Tibial nerve (tissue), 4 donors: Measurements from ENCODE around the gene DCT.

Source experiments
- EP300 ChIP-seq, 2 donors: sonication (generic); formaldehyde crosslinking; IDR thresholded peaks; one replicate each; pipeline ENCODE4 v1.6.1; 2017; ENCODE audit warnings: antibody characterized with exemption in 2 of 2, mild to moderate bottlenecking in 1 of 2
- POLR2A ChIP-seq, 2 donors: fragments of 450-650 bp; IDR thresholded peaks; one replicate each; pipeline ENCODE4 v1.6.1; 2017; ENCODE audit warnings: antibody characterized with exemption in 2 of 2, mild to moderate bottlenecking in 2 of 2, moderate library complexity in 2 of 2
- TF ChIP-seq, protein P1 (sequence below), 5 experiments: fragments of 200-600 bp in 3 of 5; fragments of 450-650 bp in 2 of 5; sonication (generic) in 3 of 5; IDR thresholded peaks; one replicate each; pipeline ENCODE4 v1.5.1; 2016 to 2019; ENCODE audit warnings: antibody characterized with exemption in 5 of 5, mild to moderate bottlenecking in 3 of 5, moderate library complexity in 2 of 5

DNA sequence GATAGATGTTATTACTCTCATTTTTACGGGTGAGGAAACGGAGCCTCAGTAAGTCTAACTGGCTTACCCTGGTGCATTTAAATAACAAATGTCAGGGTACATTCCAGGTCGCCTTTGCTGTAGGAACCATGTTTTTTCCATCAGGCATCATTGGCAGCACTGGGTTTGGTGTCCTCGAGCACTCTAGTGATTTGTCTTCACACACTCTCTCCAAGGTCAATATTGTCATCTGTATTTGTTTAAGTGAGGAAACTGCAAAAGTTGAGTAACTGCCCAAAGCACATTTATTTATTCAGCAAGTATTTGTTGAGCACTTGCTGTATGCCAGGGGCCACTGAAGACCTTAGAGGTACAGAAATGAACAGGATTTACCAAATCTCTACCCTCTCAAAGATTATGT lies 78.6 kb downstream of the DCT start:
- TF ChIP-seq POLR2A (IDR thresholded peaks at IDR 0.05) (no peak), EP300 (IDR thresholded peaks at IDR 0.05) (no peak)
- TF ChIP-seq, protein P1, sequence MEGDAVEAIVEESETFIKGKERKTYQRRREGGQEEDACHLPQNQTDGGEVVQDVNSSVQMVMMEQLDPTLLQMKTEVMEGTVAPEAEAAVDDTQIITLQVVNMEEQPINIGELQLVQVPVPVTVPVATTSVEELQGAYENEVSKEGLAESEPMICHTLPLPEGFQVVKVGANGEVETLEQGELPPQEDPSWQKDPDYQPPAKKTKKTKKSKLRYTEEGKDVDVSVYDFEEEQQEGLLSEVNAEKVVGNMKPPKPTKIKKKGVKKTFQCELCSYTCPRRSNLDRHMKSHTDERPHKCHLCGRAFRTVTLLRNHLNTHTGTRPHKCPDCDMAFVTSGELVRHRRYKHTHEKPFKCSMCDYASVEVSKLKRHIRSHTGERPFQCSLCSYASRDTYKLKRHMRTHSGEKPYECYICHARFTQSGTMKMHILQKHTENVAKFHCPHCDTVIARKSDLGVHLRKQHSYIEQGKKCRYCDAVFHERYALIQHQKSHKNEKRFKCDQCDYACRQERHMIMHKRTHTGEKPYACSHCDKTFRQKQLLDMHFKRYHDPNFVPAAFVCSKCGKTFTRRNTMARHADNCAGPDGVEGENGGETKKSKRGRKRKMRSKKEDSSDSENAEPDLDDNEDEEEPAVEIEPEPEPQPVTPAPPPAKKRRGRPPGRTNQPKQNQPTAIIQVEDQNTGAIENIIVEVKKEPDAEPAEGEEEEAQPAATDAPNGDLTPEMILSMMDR (IDR thresholded peaks at IDR 0.05): no peak
